ENCODE data around the gene VAV1. TPM values are rescaled to one million over a fixed set of nuclear protein-coding genes. Genes with fewer than 3 reads are reported as not detected.

The VAV1 gene
- total RNA-seq, 1 experiment from 2014 or later: 0.83 TPM

- no peak for TF ChIP-seq ATF6 (CRISPR knock-in tag; IDR thresholded peaks at IDR 0.05)
- no peak for TF ChIP-seq ATF1 (CRISPR knock-in tag; IDR thresholded peaks at IDR 0.05)
- no peak for TF ChIP-seq ETV6 (CRISPR knock-in tag; IDR thresholded peaks at IDR 0.05)
- TF ChIP-seq GTF2I (CRISPR knock-in tag; conservative IDR thresholded peaks at IDR 0.05): no peak
- TF ChIP-seq RELA (CRISPR knock-in tag; IDR thresholded peaks at IDR 0.05; ENCODE audit: borderline replicate concordance): no peak
Measured at GRCh38 chr19:6809262-6809661, 36.8 kb downstream of the VAV1 start (continued).

GRCh38 chr19:6811378-6811777, 38.9 kb downstream of the VAV1 start:
- no peak overlapping the region for H3K4me3 Mint-ChIP-seq
- ChIA-PET POLR2A (no interaction called here), CTCF (interaction anchor here (1.1 to 1.6 kb wide), 2 partner anchors 11 to 52 kb away, joined by 3 to 5 read pairs; no protein-coding TSS in a partner anchor)
- no peak overlapping the region for H3K27ac Mint-ChIP-seq
- TF ChIP-seq SMAD4 (CRISPR knock-in tag; IDR thresholded peaks at IDR 0.05) (no peak), GRHL2 (CRISPR knock-in tag; IDR thresholded peaks at IDR 0.05; ENCODE audit: insufficient replicate concordance, severe bottlenecking) (no peak), RELA (CRISPR knock-in tag; IDR thresholded peaks at IDR 0.05; ENCODE audit: borderline replicate concordance) (no peak), CBFB (CRISPR knock-in tag; IDR thresholded peaks at IDR 0.05; ENCODE audit: low read depth) (no peak), ATF6 (CRISPR knock-in tag; IDR thresholded peaks at IDR 0.05) (no peak), ATF1 (CRISPR knock-in tag; IDR thresholded peaks at IDR 0.05) (no peak), TEAD1 (CRISPR knock-in tag; IDR thresholded peaks at IDR 0.05) (no peak), ATF3 (CRISPR knock-in tag; conservative IDR thresholded peaks at IDR 0.05) (no peak), FOXJ3 (CRISPR knock-in tag; IDR thresholded peaks at IDR 0.05; ENCODE audit: borderline replicate concordance) (no peak), TCF7 (CRISPR knock-in tag; IDR thresholded peaks at IDR 0.05; ENCODE audit: low read depth) (no peak), JAZF1 (CRISPR knock-in tag; IDR thresholded peaks at IDR 0.05) (no peak), IRF2 (CRISPR knock-in tag; IDR thresholded peaks at IDR 0.05; ENCODE audit: borderline replicate concordance, low read depth) (no peak), OVOL2 (CRISPR knock-in tag; IDR thresholded peaks at IDR 0.05; ENCODE audit: borderline replicate concordance) (no peak), NFATC4 (CRISPR knock-in tag; IDR thresholded peaks at IDR 0.05) (no peak), MYBL2 (CRISPR knock-in tag; IDR thresholded peaks at IDR 0.05) (no peak)
- H3K9me3 Mint-ChIP-seq: peaks cover 67% of the 10 kb centered on the region
- no peak for ATAC-seq
- DNase-seq (ENCODE audit: low spot score): no peak
- peaks cover 5% of the 10 kb centered on the region for H3K27me3 Mint-ChIP-seq (ENCODE audit: low read depth)
- peaks cover 39% of the 10 kb centered on the region for H3K36me3 Mint-ChIP-seq
- H3K4me1 Mint-ChIP-seq: no peaks in the 10 kb centered on the region

GRCh38 chr19:6811906-6812305, 39.4 kb downstream of the VAV1 start:
- Mint-ChIP-seq H3K27ac (no peak overlapping the region), H3K36me3 (peaks cover 37% of the 10 kb centered on the region), H3K27me3 (ENCODE audit: low read depth) (peaks cover 5% of the 10 kb centered on the region), H3K9me3 (peaks cover 65% of the 10 kb centered on the region), H3K4me1 (no peaks in the 10 kb centered on the region), H3K4me3 (no peak overlapping the region)
- ChIA-PET CTCF (interaction anchor here (1.6 kb wide), 1 partner anchor 52 kb away, joined by 5 read pairs; no protein-coding TSS in a partner anchor), POLR2A (no interaction called here)
- ATAC-seq: no peak
- no peak for DNase-seq (ENCODE audit: low spot score)
- TF ChIP-seq USF1 (CRISPR knock-in tag; IDR thresholded peaks at IDR 0.05) (peak; percentile 46; the same call in 1 of the 2 replicates), ESRRA (CRISPR knock-in tag; IDR thresholded peaks at IDR 0.05; ENCODE audit: borderline replicate concordance) (no peak)
